SIG-M5 treated with dmso at 0.1 percent for 504 hours (cell line): ENCODE data around the gene DLX4.
A peak's percentile ranks its signal among the peaks of the same experiment; 100 is the strongest.

Experiments
- DNase-seq: peaks from one replicate; lab custom pipeline; 2025; ENCODE audit not compliant: unreplicated experiment; lab: John Stamatoyannopoulos, UW

The DLX4 gene

DNA sequence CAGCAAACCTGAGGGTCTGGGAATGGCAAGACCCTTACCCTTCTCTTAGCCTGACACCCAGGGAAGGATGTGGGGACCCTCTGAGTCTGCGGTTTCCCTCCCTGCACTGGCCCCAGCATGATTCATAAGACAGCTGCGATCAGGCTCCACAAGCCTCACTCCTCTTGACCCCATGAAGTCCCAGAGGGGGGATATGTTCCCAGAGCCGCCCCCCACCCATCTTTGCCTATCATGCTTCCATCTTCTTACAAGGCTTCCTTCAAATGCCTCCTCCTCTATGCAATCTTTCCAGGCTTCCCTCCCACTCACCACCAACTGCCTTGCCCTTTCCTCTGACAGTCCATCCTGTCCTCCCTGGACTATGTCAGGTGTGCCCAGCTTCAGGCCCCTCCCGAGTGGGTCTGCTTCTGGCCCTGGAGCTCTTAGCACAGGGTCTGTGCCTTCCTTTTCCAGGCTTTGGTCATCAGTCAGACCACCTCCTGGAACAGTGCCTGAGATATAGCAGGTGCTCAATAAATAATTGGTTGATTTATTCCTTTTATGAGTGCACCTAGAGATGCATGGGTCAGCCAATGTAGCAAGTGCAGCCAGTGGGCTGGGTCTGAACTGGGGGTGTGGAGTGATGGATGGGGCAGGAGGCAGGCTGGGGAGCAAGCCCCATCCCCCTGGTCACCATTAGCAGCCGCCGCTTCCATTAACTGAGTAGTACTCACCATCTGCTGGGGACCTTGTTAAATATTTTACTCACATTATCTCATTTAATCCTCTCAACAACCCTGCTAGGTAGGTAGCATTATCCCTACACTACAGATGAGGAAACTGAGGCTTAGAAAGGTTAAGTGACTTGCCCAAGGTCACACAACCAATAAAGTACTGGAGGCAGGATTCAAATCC lies 17.7 kb downstream of the DLX4 start:
- DNase-seq = no peak

DNA sequence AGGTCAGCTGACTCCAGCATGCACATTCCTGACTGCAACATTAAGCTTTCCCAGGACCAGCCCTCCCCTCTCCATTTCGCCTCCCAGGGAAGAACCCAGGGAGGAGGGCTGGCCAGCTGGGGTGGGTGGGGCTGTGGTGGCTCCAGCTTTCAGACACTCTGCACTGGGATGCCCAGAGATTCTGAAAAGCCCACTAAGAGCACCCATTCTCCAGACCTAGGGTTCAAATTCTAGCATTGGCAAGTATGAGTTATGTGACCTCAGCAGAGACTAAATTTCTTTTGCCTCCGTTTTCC lies 18.2 kb downstream of the DLX4 start:
- DNase-seq = no peak

DNA sequence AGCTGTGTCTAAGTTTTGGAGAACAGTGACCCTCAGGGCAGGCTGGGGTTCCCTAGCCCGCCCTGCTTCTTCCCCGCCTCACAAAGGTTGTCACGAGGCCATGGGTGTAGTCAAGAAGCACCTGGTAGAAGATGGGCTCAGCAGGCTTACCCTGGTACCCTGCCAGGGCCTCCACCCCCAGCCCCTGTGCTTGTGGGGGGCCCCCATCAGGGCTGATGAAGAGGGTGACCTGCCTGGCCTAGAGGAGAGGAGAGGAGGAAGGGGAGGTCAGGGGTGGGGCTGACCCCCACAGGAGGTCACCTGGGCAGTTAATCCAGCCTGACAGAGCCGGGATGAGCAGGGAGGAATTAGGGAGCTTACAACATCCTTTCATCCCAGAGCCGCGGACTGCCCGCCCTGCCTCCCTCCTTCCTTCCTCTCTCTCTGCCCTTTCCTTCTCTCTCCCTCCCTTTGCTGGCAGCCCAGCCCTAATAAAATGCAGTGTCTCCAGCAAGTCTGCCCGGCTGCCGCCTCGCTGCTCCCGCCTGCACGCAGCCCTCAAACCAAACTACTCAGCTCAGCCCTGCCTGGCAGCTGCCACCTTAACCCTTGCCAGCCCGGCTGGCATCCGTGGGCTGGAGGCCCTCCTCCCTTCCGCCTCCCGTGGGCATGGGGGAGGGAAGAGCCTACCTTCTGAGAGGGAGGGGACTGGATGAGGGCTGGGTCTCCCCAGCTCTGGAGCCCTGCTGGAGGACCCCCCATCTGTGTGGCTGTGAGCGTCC lies 18.9 kb downstream of the DLX4 start:
- peak; percentile 17 for DNase-seq

DNA sequence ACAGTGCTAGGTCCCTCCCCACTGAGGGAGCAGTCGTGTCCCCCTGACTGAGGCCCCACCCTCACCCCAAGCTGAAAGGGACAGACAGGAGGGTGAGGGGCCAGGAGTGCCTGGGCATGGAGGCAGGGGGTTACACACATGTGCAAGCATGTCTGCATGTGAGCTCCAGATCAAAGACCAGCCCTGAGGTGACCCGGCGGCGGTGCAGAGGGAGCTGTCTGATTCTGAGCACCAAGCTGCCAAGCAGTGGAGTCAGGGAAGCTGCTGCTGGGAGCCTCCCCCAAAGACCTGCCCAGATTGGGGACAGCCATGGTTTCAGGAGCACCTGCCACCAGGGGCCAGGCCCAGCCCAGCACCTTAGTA lies 20.5 kb downstream of the DLX4 start:
- no peak for DNase-seq

DNA sequence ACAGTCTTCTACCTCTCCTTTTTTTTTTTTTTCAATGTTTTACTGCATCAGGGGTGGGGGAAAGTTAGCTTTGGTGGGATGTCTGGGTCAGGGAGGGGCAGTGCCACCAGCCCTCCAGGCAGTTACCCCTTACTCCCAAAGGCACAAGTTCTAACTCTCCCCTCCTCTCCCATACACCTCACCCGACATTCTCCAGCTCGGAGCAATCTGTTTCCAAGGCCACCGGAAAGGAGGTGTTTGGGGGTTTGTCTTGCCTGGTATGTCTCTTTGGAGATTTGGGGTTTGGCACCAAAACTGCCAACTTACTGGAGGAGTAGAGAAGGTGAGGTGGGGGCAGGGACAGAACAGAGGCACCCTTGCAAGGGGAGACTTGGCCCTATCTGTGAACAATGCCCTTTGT lies 21.3 kb downstream of the DLX4 start:
- no peak for DNase-seq

DNA sequence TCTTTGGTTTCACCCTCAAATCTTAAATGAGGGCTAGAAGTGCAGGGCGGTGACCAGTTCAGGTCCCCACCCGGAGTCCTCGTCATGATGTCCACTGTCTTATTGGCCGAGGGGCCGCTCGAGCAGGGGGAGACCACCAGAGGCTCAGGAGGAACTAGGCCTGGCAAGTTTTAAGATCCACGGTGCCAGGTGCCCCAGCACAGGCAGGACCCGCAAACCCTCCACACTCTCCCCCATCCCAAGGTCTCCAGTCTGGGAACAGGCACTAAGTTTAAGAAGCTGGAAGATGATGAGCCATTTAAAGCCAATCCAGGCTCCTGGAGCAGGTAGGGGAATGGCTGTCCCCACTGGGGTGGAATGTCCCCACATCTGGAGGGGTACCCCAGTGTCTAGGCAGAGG lies 21.9 kb downstream of the DLX4 start:
- no peak for DNase-seq

DNA sequence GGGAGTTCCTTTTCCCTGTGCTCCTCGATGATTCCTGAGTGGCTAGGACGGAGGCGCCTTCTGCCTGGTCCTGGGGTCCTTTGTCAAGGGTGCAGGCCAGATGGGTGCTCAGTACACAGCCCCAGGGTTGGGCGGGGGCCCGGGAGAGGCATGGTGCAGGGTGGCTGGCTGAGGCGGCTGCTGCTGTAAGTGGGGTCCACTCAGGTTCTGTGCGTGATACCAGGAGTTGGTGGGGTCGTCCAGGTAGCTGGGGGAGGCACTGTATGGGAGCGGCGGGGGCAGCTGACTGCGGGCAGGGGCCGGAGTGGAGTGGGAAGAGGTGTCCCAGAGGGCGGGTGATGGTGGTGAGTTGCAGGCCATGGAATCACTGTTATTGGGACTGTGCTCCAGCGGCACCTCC lies 22.4 kb downstream of the DLX4 start:
- no peak for DNase-seq

DNA sequence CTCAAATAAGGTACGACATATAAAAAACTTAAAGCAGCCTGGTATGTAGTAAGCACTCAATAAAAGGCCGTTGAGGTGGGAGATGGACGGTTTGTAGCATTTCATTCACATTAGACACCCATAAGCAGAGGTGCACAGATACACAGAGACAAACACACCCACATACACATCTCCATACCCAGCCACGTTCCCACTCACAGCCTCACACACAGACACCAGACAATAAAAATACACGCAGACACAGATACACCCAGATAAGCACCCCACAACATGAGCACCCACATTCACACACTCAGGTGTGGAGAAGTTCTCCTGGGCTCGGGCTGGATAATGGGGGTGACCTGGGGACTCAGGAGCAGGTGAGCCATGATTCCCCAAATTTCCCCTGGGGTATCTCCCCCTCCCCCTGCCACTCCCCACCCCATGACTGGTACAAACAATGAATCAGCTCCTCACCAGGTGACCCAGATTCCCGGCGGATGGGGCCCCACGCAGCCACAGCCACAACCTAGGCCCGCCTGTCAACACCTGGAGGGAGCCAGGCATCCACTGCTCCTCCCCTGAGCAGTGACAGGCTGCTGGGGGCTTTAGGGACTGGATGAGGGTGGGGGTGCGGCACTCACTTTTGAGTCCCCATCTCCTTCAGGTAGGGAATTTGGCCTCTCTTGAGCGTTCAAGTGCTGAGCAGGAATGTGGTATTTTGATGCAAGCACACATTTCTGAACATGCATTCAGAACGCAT lies 23.4 kb downstream of the DLX4 start:
- DNase-seq = no peak

DNA sequence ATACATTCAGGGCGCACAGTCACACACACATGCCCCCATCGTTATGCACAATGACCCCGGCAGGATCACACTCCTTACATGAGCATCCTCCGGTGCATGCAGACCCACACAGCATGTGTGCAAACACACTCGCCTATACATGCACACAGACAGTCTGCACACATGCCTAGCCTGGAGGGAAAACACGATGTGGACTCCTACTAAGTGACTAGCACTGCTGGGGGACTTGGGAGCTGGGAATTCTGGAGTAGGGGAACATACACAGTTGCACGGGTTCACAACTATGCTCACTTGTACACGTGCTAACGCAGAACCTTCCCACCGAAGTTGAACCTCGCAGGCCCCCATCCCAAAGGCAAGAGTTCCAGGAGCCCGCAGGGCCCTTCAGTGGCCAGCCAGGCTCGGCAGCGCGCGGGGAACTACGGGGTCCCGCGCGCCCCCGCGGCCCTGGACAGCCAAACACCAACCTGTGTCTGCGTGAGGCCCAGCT lies 24.0 kb downstream of the DLX4 start:
- DNase-seq = no peak

DNA sequence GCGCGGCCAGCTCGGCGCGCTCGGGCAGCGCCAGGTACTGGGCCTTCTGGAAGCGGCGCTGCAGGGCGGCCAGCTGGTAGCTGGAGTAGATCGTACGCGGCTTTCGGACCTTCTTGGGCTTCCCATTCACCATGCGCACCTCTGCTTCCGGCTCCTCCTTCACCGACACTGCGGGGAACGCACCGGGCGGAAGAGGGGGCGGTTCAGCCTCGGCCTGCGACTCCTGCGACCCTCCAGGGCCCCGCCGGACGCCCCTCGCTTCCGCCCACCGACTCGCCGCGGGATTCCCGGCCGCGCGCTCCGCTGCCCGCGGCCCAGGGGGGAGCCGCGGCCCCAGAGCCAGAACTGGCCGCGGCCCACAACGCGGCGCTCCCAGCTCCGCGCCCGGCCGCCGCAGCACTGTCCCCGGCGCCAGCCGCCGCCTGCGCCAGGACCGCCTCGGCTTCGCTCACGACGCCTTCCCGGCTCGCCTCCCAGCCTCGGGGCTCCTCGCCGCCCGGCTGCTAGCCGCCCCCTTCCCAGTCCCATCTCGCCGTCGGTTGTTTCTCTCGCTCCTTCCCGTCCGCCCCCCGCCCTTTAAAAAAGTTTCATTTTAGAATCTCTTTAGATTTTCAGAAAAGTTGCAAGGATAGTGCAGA lies 24.6 kb downstream of the DLX4 start:
- DNase-seq = no peak

DNA sequence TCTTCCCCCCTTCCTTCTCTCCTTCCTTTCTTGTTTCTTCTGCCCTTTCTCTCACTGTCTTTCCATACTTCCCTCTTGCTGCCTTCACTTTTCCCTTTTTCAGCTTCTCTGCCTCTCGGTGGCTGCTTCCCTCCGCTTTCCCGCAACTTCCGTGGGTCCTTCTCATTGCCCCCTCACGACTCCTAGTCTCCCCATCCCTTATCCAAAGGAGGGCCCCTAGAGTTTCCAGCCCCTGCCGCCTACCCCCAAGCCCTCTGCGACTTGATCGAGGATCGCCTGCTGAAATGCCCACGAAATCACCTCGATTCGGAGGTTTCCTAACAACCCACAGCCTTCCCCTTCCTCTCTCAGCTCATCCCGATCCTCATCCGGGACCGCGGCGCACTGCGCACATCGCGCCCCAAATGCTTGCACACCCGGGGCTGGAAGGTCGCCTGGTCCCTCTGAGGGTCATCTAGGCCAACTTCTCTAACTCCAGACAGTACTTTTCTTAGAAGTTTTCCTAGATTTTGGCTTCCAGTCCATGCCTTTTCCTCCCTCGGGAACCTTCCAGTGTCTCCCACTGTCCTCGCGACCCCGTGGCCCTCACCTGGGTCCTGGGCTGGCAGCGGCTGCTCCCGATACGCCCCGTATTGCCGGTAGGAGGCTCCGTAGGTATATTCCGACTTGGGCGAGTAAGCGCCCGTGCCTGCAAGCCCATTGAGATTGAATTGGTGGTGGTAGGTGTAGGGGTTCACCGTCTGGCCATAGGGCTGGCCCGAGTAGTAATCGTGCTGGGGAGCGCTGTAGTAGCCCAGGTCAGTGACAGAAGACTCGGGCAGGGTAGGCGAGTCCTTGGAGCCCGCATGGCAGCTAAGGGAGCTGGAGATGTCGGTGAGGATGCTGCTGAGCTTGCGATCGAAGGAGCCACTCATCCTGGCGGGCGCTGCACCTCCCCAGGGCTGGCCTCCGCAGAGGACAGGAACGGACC lies 25.4 kb downstream of the DLX4 start:
- DNase-seq = no peak

DNA sequence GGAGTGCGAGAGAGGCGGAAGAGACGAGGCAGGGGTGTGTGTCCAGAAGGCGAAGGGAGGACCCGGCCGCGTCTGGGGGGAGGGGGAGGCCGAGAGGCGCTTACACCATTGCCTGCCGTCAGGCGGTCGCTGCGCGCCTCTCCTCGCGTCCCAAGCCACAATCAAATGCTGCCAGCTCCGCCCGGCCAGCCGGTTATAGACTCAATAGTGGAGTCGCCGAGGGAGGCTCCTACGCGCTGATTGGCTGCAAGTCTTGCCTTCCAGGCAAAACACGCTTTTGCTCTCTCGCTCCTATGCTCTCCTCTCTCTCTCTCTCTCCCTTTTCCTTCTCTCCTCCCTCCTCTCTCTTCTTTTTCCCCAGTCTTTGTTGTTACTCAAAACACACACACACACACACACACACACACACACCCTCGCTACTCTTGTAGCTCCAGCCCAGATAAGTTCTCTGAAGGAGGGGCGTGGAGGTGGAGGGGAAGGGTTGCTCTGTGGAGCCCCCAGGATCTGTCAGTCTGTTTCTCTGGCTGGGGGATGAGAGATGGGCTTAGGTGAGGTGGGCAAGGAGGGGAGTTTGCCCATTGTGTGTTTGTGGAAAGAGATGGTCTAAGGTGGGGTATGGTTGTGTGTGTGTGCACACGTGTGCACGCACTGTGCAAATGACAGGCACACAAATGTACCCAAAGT lies 26.2 kb downstream of the DLX4 start, which contains the start of gene DLX3:
Gene DLX3, minus strand, starts transcription at position 170 of the 684 bp plus-strand sequence. CDS start 226 bp downstream, outside the sequence.
- DNase-seq = peak; percentile 35

DNA sequence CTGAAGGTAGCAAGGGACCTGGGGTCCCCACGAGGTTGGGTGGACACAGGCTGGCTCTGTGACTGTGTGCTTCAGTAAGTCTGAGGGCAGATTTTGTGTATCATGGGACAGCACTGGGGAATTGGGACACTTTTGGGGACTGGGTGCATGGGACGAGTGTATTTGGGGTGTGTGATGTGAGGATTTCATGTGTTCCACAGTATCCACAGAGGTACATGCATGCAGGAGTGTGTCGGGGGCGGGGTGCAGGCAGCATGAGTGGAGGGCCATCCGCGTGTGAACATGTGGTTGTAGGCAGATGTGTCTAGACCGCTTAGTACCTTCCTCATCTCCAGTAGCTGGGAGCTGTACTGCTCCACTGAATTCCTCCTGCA lies 27.1 kb downstream of the DLX4 start:
- no peak for DNase-seq

DNA sequence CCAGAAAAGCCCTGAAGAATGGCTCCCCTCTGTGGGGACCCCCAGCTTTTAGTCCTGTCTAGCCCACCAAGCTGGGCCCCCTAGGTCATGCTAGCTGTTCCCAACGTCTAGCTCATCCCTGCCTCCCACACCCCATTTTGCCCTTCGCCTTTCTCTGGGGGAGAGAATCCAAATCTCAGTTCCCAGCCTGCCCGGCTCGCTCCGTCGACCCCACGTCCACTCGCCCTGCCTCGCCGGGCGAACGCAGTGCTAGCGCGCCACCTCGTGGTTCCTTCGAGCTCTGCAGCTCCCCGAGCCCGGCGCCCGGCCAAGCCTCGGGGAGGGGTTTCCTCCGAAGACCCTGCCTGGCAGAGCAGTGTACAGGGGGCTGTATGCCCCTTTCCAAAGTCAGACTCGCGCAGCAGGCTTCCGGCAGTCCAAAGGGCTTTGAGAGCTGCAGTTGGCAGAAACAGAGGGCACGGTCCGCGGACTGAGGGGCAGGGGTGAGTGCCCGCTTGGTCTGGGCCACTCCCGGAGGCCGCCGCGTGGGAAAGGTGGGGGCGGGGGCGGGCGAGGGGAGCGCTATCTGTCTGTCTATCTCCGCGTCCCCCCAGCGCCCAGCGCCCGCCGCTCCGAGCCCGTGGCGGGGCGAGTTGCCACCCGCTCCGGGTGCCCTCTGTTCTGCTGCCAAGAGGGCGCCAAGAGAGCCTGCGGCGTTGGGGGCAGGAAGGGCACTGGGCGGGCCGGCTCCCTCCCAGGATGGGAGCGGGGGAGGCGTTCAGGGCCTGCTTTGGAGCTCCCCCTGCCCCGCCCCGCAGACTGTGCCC lies 27.7 kb downstream of the DLX4 start:
- DNase-seq = peak; percentile 18

DNA sequence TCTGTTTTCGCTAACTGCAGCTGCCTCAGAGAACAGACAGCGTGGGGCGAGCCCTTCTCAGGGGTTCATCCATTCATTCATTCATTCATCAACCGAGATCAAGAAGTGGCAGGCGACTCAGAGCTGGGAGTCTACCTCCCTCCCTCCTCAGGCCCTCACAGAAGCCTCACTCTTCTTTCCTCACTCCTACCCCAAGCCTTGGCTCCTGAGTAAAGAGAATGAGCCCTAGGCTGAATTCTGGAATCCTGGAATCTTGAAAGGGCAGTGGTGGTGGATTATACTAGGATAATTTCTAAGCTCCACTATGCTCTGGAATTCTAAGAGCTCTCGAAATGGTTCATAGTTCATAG lies 28.3 kb downstream of the DLX4 start:
- no peak for DNase-seq

DNA sequence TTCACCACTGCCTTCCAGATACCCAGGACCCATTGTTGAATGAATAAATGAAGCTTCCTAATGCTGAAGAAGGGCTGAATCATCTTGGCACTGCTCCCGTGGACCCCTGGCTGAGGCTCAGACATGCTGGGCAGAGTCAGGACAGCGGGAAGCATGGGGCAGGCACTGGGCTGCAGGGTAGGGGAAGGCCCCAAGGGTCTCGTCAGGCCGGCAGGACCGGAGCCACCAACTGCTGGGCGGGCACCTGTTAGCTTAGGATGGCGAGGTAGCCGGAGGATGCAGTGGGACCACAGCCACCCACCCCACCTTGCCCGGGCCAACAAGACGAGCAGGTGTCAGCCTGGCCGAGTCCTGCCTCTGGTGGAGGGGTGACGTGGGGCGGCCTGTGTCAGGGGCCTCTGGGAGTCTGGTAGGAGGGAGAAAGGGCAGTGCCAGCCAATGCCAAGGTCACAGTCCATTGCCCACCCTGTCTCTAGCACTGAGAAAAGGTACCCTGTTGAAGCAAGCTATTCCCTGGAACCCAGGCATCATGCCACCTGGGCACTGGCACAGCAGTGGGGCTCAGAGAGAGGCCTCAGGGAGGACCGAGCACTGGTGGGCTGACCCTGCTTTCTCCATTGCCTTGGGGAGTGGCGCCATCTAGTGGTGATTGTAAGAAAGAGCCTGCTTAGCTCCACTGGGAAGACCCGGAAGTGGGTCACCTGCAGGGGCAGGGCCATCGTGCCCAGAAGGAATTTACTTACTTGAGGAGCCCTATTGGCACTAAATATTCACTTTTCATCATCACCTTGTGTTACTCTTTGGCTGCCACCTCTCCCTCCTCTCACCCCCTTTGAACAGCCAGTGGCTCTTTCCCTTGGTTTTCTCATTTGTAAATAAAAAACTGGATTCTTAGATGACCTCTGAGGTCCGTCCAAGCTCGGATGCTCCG lies 29.0 kb downstream of the DLX4 start:
- peak; percentile 88 for DNase-seq

DNA sequence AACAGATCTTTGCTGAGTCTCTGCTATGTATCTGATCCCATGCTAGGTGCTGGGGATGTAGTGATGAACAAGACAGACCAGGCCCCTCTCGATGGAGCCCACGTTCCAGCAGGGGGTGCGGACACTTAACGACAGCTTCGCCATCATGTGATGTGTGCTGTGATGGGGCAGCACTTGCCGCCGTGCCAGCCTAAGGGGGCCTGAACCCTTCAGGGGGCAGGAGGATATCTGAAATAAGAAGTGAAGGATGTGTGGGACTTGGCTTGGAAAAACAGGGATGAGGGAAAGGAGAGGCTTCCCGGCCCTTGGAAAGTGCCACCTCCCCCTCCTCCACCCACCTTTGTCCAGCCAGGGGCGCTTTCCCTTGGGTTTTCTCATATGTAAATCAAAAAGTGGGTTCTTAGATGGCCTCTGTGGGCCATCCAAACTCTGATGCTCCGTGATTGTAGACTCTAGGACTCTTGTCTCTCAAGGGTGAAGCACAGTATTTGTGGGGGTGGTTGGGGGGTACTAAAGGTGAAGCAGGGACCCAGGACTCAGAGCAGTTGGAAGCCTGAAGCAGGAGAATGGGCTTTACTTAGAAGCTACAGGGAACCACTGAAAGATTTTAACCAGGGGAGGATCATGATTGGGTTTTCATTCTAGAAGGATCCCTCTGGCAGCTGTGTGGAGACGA lies 30.0 kb downstream of the DLX4 start:
- DNase-seq = no peak
